LoVo (cell line): ENCODE results near the gene KCNK10.

Experiments
- DNase-seq: peaks from one replicate; pipeline ENCODE4 v3.0.0-alpha.2; 2016; ENCODE audit warnings: low spot score

The KCNK10 gene

GRCh38 chr14:88228522-88229236 lies 94.4 kb downstream of the KCNK10 start:
- no peak for DNase-seq

GRCh38 chr14:88227693-88228092 lies 95.4 kb downstream of the KCNK10 start:
- no peak for DNase-seq

GRCh38 chr14:88225721-88226120 lies 97.3 kb downstream of the KCNK10 start:
- DNase-seq = no peak

GRCh38 chr14:88218119-88218915 lies 104.8 kb downstream of the KCNK10 start:
- DNase-seq = no peak

- no peak for DNase-seq
Measured at GRCh38 chr14:88212691-88213090, 110.4 kb downstream of the KCNK10 start.

GRCh38 chr14:88210426-88210825 lies 112.6 kb downstream of the KCNK10 start:
- DNase-seq = no peak

GRCh38 chr14:88209273-88209672 lies 113.8 kb downstream of the KCNK10 start:
- DNase-seq = no peak

GRCh38 chr14:88208858-88209257 lies 114.2 kb downstream of the KCNK10 start:
- DNase-seq = no peak

GRCh38 chr14:88204221-88204620 lies 118.8 kb downstream of the KCNK10 start:
- peak; percentile 69 for DNase-seq

- no peak for DNase-seq
Measured at GRCh38 chr14:88203291-88203690, 119.8 kb downstream of the KCNK10 start.

- no peak for DNase-seq
Measured at GRCh38 chr14:88202286-88202685, 120.8 kb downstream of the KCNK10 start.

- DNase-seq = no peak
Measured at GRCh38 chr14:88201851-88202250, 121.2 kb downstream of the KCNK10 start.

- DNase-seq = no peak
Measured at GRCh38 chr14:88199882-88200281, 123.2 kb downstream of the KCNK10 start.

- no peak for DNase-seq
Measured at GRCh38 chr14:88198446-88198845, 124.6 kb downstream of the KCNK10 start.

- DNase-seq = no peak
Measured at GRCh38 chr14:88196925-88197324, 126.1 kb downstream of the KCNK10 start.

- DNase-seq = no peak
Measured at GRCh38 chr14:88196116-88196890, 126.8 kb downstream of the KCNK10 start.

- DNase-seq = no peak
Measured at GRCh38 chr14:88195676-88196075, 127.4 kb downstream of the KCNK10 start.

- peak; percentile 19 for DNase-seq
Measured at GRCh38 chr14:88194531-88194930, 128.5 kb downstream of the KCNK10 start.

- no peak for DNase-seq
Measured at GRCh38 chr14:88191605-88192004, 131.5 kb downstream of the KCNK10 start.

- DNase-seq = peak; percentile 67
Measured at GRCh38 chr14:88189417-88190191, 133.5 kb downstream of the KCNK10 start.

GRCh38 chr14:88188745-88189416 lies 134.2 kb downstream of the KCNK10 start:
- DNase-seq = no peak
